Skeletal muscle tissue (tissue), 4 donors: ENCODE measurements around the gene CCR3. TPM values are rescaled to one million over a fixed set of nuclear protein-coding genes. Genes with fewer than 3 reads are reported as not detected.

ENCODE experiments used
- H3K27ac ChIP-seq: one replicate; pipeline ENCODE4 v1.7.0; 2013; ENCODE audit warnings: mild to moderate bottlenecking, low read depth, low read length, inconsistent platforms
- H3K27me3 ChIP-seq, 3 donors: one replicate each; pipeline ENCODE4 v1.7.0; 2013; ENCODE audit warnings: low read length in 3 of 3; ENCODE audit not compliant: control insufficient read depth in 3 of 3, insufficient read depth in 3 of 3
- H3K36me3 ChIP-seq, 3 donors: one replicate each; pipeline ENCODE4 v1.7.0; 2013; ENCODE audit warnings: low read length in 3 of 3; ENCODE audit not compliant: control insufficient read depth in 3 of 3, insufficient read depth in 3 of 3
- H3K4me1 ChIP-seq, 3 donors: one replicate each; pipeline ENCODE4 v1.7.0; 2013; ENCODE audit warnings: low read length in 3 of 3, mild to moderate bottlenecking in 3 of 3; ENCODE audit not compliant: control insufficient read depth in 3 of 3, insufficient read depth in 3 of 3
- H3K4me3 ChIP-seq, 3 donors: one replicate each; pipeline ENCODE4 v1.7.0; 2013; ENCODE audit warnings: low read length in 3 of 3
- H3K9ac ChIP-seq, 3 donors: one replicate each; pipeline ENCODE4 v1.7.0; 2013; ENCODE audit warnings: low read length in 3 of 3, mild to moderate bottlenecking in 3 of 3, moderate library complexity in 2 of 3, low read depth in 1 of 3
- H3K9me3 ChIP-seq, 3 donors: one replicate each; pipeline ENCODE4 v1.7.0; 2013; ENCODE audit warnings: low read length in 3 of 3; ENCODE audit not compliant: control insufficient read depth in 3 of 3
- total RNA-seq: library from RNA; depleted of rRNA; stranded (reverse); fragments of >200 nt; gene quantifications from one replicate; pipeline ENCODE4 v1.2.3, GENCODE V29; 2014
- donor health status: Osteomylitis.

The CCR3 gene
- total RNA-seq, 1 donor from 2014 or later: not detected

- H3K4me1 ChIP-seq: no peaks in the 10 kb centered on the region
- peaks cover 0 to 1% (median 0%) of the 10 kb centered on the region in 3 donors for H3K9me3 ChIP-seq
- H3K27ac ChIP-seq: no peak overlapping the region
- H3K4me3 ChIP-seq: no peak overlapping the region
- H3K36me3 ChIP-seq: no peaks in the 10 kb centered on the region
- H3K27me3 ChIP-seq: peaks cover 0 to 3% (median 0%) of the 10 kb centered on the region in 3 donors
- no peak overlapping the region for H3K9ac ChIP-seq
These were observed 24.3 kb downstream of the CCR3 start for GRCh38 chr3:46266598-46266997.

- no peak overlapping the region for H3K4me3 ChIP-seq
- no peak overlapping the region for H3K9ac ChIP-seq
- H3K27ac ChIP-seq: no peak overlapping the region
- no peaks in the 10 kb centered on the region for H3K36me3 ChIP-seq
- peaks cover 0 to 3% (median 0%) of the 10 kb centered on the region in 3 donors for H3K27me3 ChIP-seq
- peaks cover 0 to 1% (median 0%) of the 10 kb centered on the region in 3 donors for H3K9me3 ChIP-seq
- H3K4me1 ChIP-seq: no peaks in the 10 kb centered on the region
These were observed 27.3 kb downstream of the CCR3 start for GRCh38 chr3:46269556-46269955.

GRCh38 chr3:46270474-46270873, 28.2 kb downstream of the CCR3 start:
- H3K27me3 ChIP-seq: peaks cover 0 to 3% (median 0%) of the 10 kb centered on the region in 3 donors
- peaks cover 0 to 1% (median 0%) of the 10 kb centered on the region in 3 donors for H3K9me3 ChIP-seq
- no peak overlapping the region for H3K27ac ChIP-seq
- no peaks in the 10 kb centered on the region for H3K36me3 ChIP-seq
- H3K4me1 ChIP-seq: no peaks in the 10 kb centered on the region
- H3K4me3 ChIP-seq: no peak overlapping the region
- no peak overlapping the region for H3K9ac ChIP-seq

- Histone ChIP-seq H3K9me3 (peaks cover 0 to 1% (median 0%) of the 10 kb centered on the region in 3 donors), H3K27me3 (no peaks in the 10 kb centered on the region), H3K36me3 (no peaks in the 10 kb centered on the region), H3K4me1 (no peaks in the 10 kb centered on the region), H3K4me3 (no peak overlapping the region), H3K9ac (no peak overlapping the region), H3K27ac (no peak overlapping the region)
These were observed 29.0 kb downstream of the CCR3 start for GRCh38 chr3:46271209-46271745.

GRCh38 chr3:46272028-46272451, 29.8 kb downstream of the CCR3 start:
- H3K9ac ChIP-seq: no peak overlapping the region
- H3K4me1 ChIP-seq: no peaks in the 10 kb centered on the region
- H3K27me3 ChIP-seq: no peaks in the 10 kb centered on the region

GRCh38 chr3:46276497-46277099, 34.3 kb downstream of the CCR3 start:
- H3K27ac ChIP-seq: no peak overlapping the region
- no peaks in the 10 kb centered on the region for H3K27me3 ChIP-seq
- no peak overlapping the region for H3K4me3 ChIP-seq
- H3K9ac ChIP-seq: no peak overlapping the region
- H3K9me3 ChIP-seq: peaks cover 3 to 7% (median 5%) of the 10 kb centered on the region in 3 donors
- H3K36me3 ChIP-seq: no peaks in the 10 kb centered on the region
- H3K4me1 ChIP-seq: no peaks in the 10 kb centered on the region

More at GRCh38 chr3:46272028-46272451, 29.8 kb downstream of the CCR3 start:
- Histone ChIP-seq H3K36me3 (no peaks in the 10 kb centered on the region), H3K27ac (no peak overlapping the region), H3K9me3 (peaks cover 0 to 1% (median 0%) of the 10 kb centered on the region in 3 donors), H3K4me3 (no peak overlapping the region)

GRCh38 chr3:46277476-46277875, 35.2 kb downstream of the CCR3 start:
- no peak overlapping the region for H3K27ac ChIP-seq
- no peaks in the 10 kb centered on the region for H3K27me3 ChIP-seq
- no peak overlapping the region for H3K9ac ChIP-seq
- no peaks in the 10 kb centered on the region for H3K4me1 ChIP-seq
- no peaks in the 10 kb centered on the region for H3K36me3 ChIP-seq
- H3K4me3 ChIP-seq: no peak overlapping the region
- peaks cover 3 to 7% (median 5%) of the 10 kb centered on the region in 3 donors for H3K9me3 ChIP-seq

- Histone ChIP-seq H3K4me3 (no peak overlapping the region), H3K27ac (no peak overlapping the region), H3K27me3 (no peaks in the 10 kb centered on the region), H3K9me3 (peaks cover 3 to 7% (median 5%) of the 10 kb centered on the region in 3 donors), H3K4me1 (no peaks in the 10 kb centered on the region), H3K36me3 (no peaks in the 10 kb centered on the region), H3K9ac (no peak overlapping the region)
These were observed 36.8 kb downstream of the CCR3 start for GRCh38 chr3:46278816-46279672.

- peaks cover 3 to 7% (median 5%) of the 10 kb centered on the region in 3 donors for H3K9me3 ChIP-seq
- no peak overlapping the region for H3K9ac ChIP-seq
- no peaks in the 10 kb centered on the region for H3K27me3 ChIP-seq
- H3K4me1 ChIP-seq: no peaks in the 10 kb centered on the region
- H3K27ac ChIP-seq: no peak overlapping the region
- no peaks in the 10 kb centered on the region for H3K36me3 ChIP-seq
- H3K4me3 ChIP-seq: no peak overlapping the region
These were observed 38.0 kb downstream of the CCR3 start for GRCh38 chr3:46280105-46280797.
